ENCODE data around the gene SPATA45.

The SPATA45 gene

DNA sequence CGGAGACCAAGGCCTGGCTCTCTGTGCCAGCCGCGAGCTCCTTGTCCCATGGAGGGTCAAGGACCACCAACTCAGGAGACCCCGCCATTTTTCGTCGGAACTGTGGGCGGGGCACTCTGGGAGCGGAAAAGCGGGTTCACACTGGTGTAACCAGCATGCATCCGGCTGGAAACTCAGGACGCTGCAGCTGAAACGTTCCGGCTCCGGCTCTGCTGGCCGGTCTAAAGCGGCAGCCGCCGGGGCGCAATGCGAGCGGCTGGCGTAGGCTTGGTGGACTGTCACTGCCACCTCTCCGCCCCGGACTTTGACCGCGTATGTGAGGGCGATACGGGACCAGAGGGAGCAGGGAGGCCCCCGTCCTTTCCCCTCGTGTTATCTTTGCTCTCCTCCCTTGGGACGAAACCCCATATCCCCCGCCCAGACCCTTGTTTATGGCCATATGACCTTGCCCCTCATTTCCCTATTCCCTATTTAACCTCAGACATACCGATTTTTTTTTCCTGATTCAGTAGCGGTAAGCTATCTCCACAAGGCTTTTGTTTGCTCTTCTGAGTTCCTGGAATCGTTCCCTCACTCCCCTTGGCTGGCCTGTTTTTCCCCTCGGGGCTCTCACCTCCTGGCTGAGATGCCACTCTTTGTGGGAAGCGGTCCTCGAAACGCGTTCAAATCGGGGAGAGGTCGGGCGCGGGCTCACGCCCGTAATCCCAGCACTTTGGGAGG, 55.6 kb downstream of the SPATA45 start, which contains the start of the genes NSL1 and TATDN3:
NSL1 (minus strand) TSS at position 102 of the 720 bp plus-strand sequence; CDS start at position 88, 14 bp downstream.
TATDN3 (plus strand) TSS at position 219 of the 720 bp plus-strand sequence; CDS start at position 247, 28 bp downstream.
- peak; percentile 50 for DNase-seq (ENCODE audit: insufficient read length)
- TF ChIP-seq POLR2A (IDR thresholded peaks at IDR 0.05; ENCODE audit: low read depth, low read length): peak; percentile 94
- TF ChIP-seq TAF1 (IDR thresholded peaks at IDR 0.05; ENCODE audit: borderline replicate concordance, low read depth, low read length): peak; percentile 97
- TF ChIP-seq POLR2AphosphoS5 (IDR thresholded peaks at IDR 0.05; ENCODE audit: low read depth, low read length): peak; percentile 96
- FAIRE-seq: peak; percentile 95

DNA sequence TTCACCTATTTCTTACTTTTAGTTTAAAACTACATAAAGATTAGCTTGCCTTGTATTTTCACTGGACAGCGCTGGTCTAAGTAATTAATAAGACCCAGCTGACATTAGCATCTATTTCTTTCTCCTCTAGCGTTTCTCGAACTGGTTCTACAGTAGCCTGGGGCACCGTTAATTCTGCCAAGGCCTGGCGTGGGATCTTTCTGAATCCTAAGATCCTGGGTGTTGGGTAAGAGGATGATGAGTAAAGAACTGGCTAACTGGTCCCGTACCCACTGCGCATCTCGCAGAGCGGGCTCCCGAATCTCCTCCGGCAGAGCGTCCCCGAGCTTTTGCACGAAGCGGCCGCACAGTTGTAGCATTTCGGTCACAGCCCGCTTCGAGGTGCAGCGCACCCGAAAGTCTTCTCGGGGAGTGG, 56.2 kb downstream of the SPATA45 start:
- no peak for FAIRE-seq
- TF ChIP-seq TAF1 (IDR thresholded peaks at IDR 0.05; ENCODE audit: borderline replicate concordance, low read depth, low read length) (no peak), POLR2AphosphoS5 (IDR thresholded peaks at IDR 0.05; ENCODE audit: low read depth, low read length) (no peak), POLR2A (IDR thresholded peaks at IDR 0.05; ENCODE audit: low read depth, low read length) (no peak)
- DNase-seq (ENCODE audit: insufficient read length): peak; percentile 42

DNA sequence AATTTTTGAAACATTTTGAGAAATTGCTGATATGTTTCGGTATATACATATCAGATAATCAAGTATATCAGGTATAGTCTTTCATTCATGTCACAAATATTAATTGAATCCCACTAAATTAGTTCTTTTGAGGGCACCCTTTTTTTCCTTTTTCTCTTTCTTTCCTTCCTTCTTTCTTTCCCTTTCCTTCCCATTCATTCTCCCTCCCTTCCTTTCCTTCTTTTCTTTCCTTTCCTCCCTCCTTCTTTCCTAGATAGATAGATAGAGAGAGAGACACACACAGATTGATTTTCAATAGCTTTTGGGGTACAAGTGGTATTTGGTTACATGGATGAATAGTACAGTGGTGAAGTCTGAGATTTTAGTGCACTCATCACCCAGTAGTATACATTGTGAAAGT, 61.6 kb downstream of the SPATA45 start:
- DNase-seq (ENCODE audit: insufficient read length) (no peak), FAIRE-seq (no peak)
- TF ChIP-seq TAF1 (IDR thresholded peaks at IDR 0.05; ENCODE audit: borderline replicate concordance, low read depth, low read length) (no peak), POLR2A (IDR thresholded peaks at IDR 0.05; ENCODE audit: low read depth, low read length) (no peak), POLR2AphosphoS5 (IDR thresholded peaks at IDR 0.05; ENCODE audit: low read depth, low read length) (no peak)

- DNase-seq (ENCODE audit: insufficient read length): no peak
- no peak for FAIRE-seq
- TF ChIP-seq TAF1 (IDR thresholded peaks at IDR 0.05; ENCODE audit: borderline replicate concordance, low read depth, low read length) (no peak), POLR2A (IDR thresholded peaks at IDR 0.05; ENCODE audit: low read depth, low read length) (no peak), POLR2AphosphoS5 (IDR thresholded peaks at IDR 0.05; ENCODE audit: low read depth, low read length) (no peak)
Observed at GRCh38 chr1:212783976-212784375, 63.5 kb downstream of the SPATA45 start.

- DNase-seq (ENCODE audit: insufficient read length): no peak
- no peak for TF ChIP-seq POLR2A (IDR thresholded peaks at IDR 0.05; ENCODE audit: low read depth, low read length)
- FAIRE-seq: peak; percentile 24
Observed at GRCh38 chr1:212782422-212783154, 64.9 kb downstream of the SPATA45 start.

DNA sequence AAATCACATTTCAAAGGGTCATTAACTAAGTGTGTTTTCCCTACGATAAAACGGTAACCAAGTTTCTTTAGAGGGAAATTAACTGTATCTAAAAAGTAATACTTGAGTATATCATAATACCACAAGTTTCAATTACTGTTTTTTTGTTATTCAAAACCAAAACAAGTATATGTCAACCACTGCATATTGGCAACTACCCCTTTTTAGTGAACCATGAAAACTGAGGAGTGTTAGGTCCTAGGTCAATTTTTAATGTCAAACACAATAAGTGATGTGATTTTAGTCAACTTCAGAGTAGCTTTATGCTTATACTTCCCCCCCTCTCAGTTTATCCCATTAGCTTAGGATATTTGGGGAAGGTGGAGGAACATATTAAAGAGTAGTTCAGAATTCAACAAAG, 66.2 kb downstream of the SPATA45 start:
- TF ChIP-seq TAF1 (IDR thresholded peaks at IDR 0.05; ENCODE audit: borderline replicate concordance, low read depth, low read length) (no peak), POLR2AphosphoS5 (IDR thresholded peaks at IDR 0.05; ENCODE audit: low read depth, low read length) (no peak), POLR2A (IDR thresholded peaks at IDR 0.05; ENCODE audit: low read depth, low read length) (no peak)
- DNase-seq (ENCODE audit: insufficient read length): no peak
- no peak for FAIRE-seq

GRCh38 chr1:212780759-212781158, 66.7 kb downstream of the SPATA45 start:
- TF ChIP-seq POLR2A (IDR thresholded peaks at IDR 0.05; ENCODE audit: low read depth, low read length) (no peak), POLR2AphosphoS5 (IDR thresholded peaks at IDR 0.05; ENCODE audit: low read depth, low read length) (no peak), TAF1 (IDR thresholded peaks at IDR 0.05; ENCODE audit: borderline replicate concordance, low read depth, low read length) (no peak)
- DNase-seq (ENCODE audit: insufficient read length): no peak
- no peak for FAIRE-seq
